ENCODE data around the gene TAOK3. TPM values are rescaled to one million over a fixed set of nuclear protein-coding genes. Genes with fewer than 3 reads are reported as not detected.

Gene TAOK3
- total RNA-seq, 1 donor from 2014 or later, result 15.7 TPM

DNA sequence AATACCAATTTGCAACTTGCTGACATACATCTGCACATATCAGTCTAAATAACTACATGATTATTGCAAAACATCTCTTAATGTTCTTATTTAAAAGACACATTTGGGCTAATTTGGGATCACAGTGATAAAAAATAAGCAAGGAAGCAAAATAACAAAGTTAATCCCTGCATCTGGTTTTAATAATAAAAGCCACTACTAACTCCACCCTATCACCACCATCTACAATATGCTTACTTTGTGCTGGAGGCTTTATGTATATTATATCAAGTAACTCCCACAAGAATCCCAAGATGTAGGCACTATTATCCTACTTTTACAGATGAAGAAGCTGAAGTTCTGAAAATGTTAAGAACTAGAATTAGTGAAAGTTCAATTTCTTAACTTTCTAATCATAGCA lies 45.7 kb downstream of the TAOK3 start:
- Histone ChIP-seq H3K4me2 (ENCODE audit: low read length) (no peak overlapping the region), H3K4me1 (ENCODE audit: insufficient read depth, low read length) (no peaks in the 10 kb centered on the region), H3K36me3 (ENCODE audit: insufficient read depth, low read length) (no peaks in the 10 kb centered on the region), H3K27me3 (ENCODE audit: insufficient read depth, low read length) (no peaks in the 10 kb centered on the region), H2AFZ (ENCODE audit: low read depth, low read length) (no peak overlapping the region), H3K9ac (ENCODE audit: low read length) (no peak overlapping the region), H3K4me3 (ENCODE audit: insufficient read depth, low read depth, low read length) (no peak overlapping the region), H3K27ac (ENCODE audit: low read depth, low read length) (no peak overlapping the region), H4K20me1 (ENCODE audit: insufficient read depth, low read length) (no peaks in the 10 kb centered on the region), H3K79me2 (ENCODE audit: insufficient read depth, low read length) (no peaks in the 10 kb centered on the region), H3K9me3 (ENCODE audit: insufficient read depth, low read depth, low read length) (no peaks in the 10 kb centered on the region)
- Mint-ChIP-seq H3K36me3 (ENCODE audit: low read depth, unreplicated experiment) (peaks cover 2% of the 10 kb centered on the region), H3K9me3 (ENCODE audit: unreplicated experiment) (no peaks in the 10 kb centered on the region), H3K4me3 (ENCODE audit: unreplicated experiment) (no peak overlapping the region), H3K4me1 (ENCODE audit: low read depth, unreplicated experiment) (peaks cover 9% of the 10 kb centered on the region), H3K27me3 (ENCODE audit: low read depth, unreplicated experiment) (no peaks in the 10 kb centered on the region), H3K27ac (ENCODE audit: unreplicated experiment) (no peak overlapping the region)
- no peak for TF ChIP-seq EZH2 (IDR thresholded peaks at IDR 0.05; ENCODE audit: insufficient read depth, low read length)
- TF ChIP-seq, protein P1, sequence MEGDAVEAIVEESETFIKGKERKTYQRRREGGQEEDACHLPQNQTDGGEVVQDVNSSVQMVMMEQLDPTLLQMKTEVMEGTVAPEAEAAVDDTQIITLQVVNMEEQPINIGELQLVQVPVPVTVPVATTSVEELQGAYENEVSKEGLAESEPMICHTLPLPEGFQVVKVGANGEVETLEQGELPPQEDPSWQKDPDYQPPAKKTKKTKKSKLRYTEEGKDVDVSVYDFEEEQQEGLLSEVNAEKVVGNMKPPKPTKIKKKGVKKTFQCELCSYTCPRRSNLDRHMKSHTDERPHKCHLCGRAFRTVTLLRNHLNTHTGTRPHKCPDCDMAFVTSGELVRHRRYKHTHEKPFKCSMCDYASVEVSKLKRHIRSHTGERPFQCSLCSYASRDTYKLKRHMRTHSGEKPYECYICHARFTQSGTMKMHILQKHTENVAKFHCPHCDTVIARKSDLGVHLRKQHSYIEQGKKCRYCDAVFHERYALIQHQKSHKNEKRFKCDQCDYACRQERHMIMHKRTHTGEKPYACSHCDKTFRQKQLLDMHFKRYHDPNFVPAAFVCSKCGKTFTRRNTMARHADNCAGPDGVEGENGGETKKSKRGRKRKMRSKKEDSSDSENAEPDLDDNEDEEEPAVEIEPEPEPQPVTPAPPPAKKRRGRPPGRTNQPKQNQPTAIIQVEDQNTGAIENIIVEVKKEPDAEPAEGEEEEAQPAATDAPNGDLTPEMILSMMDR (IDR thresholded peaks at IDR 0.05; ENCODE audit: insufficient read depth, low read depth, low read length), result no peak
- DNase-seq (ENCODE audit: low read depth) (no peak), FAIRE-seq (no peak)

DNA sequence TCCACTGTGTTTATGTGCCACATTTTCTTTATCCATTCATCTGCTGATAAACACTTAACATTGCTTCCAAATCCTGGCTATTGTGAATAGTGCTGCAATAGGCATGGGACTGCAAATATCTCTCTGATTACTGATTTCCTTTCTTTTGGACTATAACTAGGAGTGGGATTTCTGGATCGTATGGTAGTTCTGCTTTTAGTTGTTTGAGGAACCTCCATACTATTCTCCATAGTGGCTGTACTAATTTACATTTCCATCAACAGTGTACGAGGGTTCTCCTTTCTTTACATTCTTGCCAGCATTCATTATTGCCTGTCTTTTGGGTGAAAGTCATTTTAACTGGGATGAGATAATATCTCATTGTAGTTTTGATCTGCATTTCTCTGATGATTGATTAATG lies 47.6 kb downstream of the TAOK3 start:
- TF ChIP-seq, protein P1 (IDR thresholded peaks at IDR 0.05; ENCODE audit: insufficient read depth, low read depth, low read length), result no peak
- TF ChIP-seq EZH2 (IDR thresholded peaks at IDR 0.05; ENCODE audit: insufficient read depth, low read length), result no peak

DNA sequence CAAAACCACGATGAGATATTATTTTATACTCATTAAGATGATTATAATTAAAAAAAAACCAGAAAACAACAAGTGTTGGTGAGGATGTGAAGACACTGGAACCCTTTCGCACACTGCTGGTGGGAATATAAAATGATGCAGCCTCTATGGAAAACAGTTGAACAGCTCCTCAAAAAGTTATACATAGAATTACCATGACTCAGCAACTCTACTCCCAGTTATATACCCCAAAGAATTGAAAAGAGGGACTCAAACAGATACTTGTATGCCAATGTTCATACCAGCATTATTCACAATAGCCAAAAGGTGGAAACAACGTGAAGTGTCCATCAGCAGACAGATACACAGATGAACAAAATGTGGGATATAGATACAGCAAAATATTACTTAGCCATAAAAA lies 53.1 kb downstream of the TAOK3 start:
- Mint-ChIP-seq H3K36me3 (ENCODE audit: low read depth, unreplicated experiment) (no peaks in the 10 kb centered on the region), H3K27me3 (ENCODE audit: low read depth, unreplicated experiment) (no peaks in the 10 kb centered on the region), H3K9me3 (ENCODE audit: unreplicated experiment) (no peaks in the 10 kb centered on the region), H3K4me3 (ENCODE audit: unreplicated experiment) (no peak overlapping the region), H3K27ac (ENCODE audit: unreplicated experiment) (no peak overlapping the region), H3K4me1 (ENCODE audit: low read depth, unreplicated experiment) (no peaks in the 10 kb centered on the region)
- no peak for DNase-seq (ENCODE audit: low read depth)
- no peak overlapping the region for H2AFZ ChIP-seq (ENCODE audit: low read depth, low read length)
- TF ChIP-seq, protein P1 (IDR thresholded peaks at IDR 0.05; ENCODE audit: insufficient read depth, low read depth, low read length), result no peak
- no peak for TF ChIP-seq EZH2 (IDR thresholded peaks at IDR 0.05; ENCODE audit: insufficient read depth, low read length)
- H3K4me1 ChIP-seq (ENCODE audit: insufficient read depth, low read length), result no peaks in the 10 kb centered on the region
- no peaks in the 10 kb centered on the region for H3K27me3 ChIP-seq (ENCODE audit: insufficient read depth, low read length)
- no peak for FAIRE-seq
- peaks cover 11% of the 10 kb centered on the region for H3K79me2 ChIP-seq (ENCODE audit: insufficient read depth, low read length)
- H3K36me3 ChIP-seq (ENCODE audit: insufficient read depth, low read length), result no peaks in the 10 kb centered on the region
- no peak overlapping the region for H3K27ac ChIP-seq (ENCODE audit: low read depth, low read length)
- no peaks in the 10 kb centered on the region for H4K20me1 ChIP-seq (ENCODE audit: insufficient read depth, low read length)
- no peak overlapping the region for H3K4me2 ChIP-seq (ENCODE audit: low read length)
- no peak overlapping the region for H3K9ac ChIP-seq (ENCODE audit: low read length)
- H3K9me3 ChIP-seq (ENCODE audit: insufficient read depth, low read depth, low read length), result no peaks in the 10 kb centered on the region
- no peak overlapping the region for H3K4me3 ChIP-seq (ENCODE audit: insufficient read depth, low read depth, low read length)

More for the DNA sequence above, 47.6 kb downstream of the TAOK3 start:
- Histone ChIP-seq H4K20me1 (ENCODE audit: insufficient read depth, low read length) (no peaks in the 10 kb centered on the region), H3K9ac (ENCODE audit: low read length) (no peak overlapping the region), H3K27ac (ENCODE audit: low read depth, low read length) (no peak overlapping the region), H3K4me2 (ENCODE audit: low read length) (no peak overlapping the region), H3K4me1 (ENCODE audit: insufficient read depth, low read length) (no peaks in the 10 kb centered on the region), H2AFZ (ENCODE audit: low read depth, low read length) (no peak overlapping the region), H3K4me3 (ENCODE audit: insufficient read depth, low read depth, low read length) (no peak overlapping the region), H3K79me2 (ENCODE audit: insufficient read depth, low read length) (peaks cover 5% of the 10 kb centered on the region), H3K36me3 (ENCODE audit: insufficient read depth, low read length) (no peaks in the 10 kb centered on the region), H3K27me3 (ENCODE audit: insufficient read depth, low read length) (no peaks in the 10 kb centered on the region), H3K9me3 (ENCODE audit: insufficient read depth, low read depth, low read length) (no peaks in the 10 kb centered on the region)
- Mint-ChIP-seq H3K36me3 (ENCODE audit: low read depth, unreplicated experiment) (peaks cover 2% of the 10 kb centered on the region), H3K4me3 (ENCODE audit: unreplicated experiment) (no peak overlapping the region), H3K27ac (ENCODE audit: unreplicated experiment) (no peak overlapping the region), H3K9me3 (ENCODE audit: unreplicated experiment) (no peaks in the 10 kb centered on the region), H3K27me3 (ENCODE audit: low read depth, unreplicated experiment) (no peaks in the 10 kb centered on the region), H3K4me1 (ENCODE audit: low read depth, unreplicated experiment) (peaks cover 7% of the 10 kb centered on the region)
- no peak for FAIRE-seq
- DNase-seq (ENCODE audit: low read depth), result no peak

Data from astrocyte (in vitro differentiated cells and primary cell).